ENCODE results near the gene AKAP6. TPM values are rescaled to one million over a fixed set of nuclear protein-coding genes. Genes with fewer than 3 reads are reported as not detected.

The AKAP6 gene
- total RNA-seq, 1 donor from 2014 or later: 0.29 TPM

- no peak for DNase-seq (ENCODE audit: extremely low read depth, low read depth, low spot score)
These were observed 398.7 kb downstream of the AKAP6 start for GRCh38 chr14:32727832-32728231.

GRCh38 chr14:32728526-32728925 is 399.4 kb downstream of the AKAP6 start:
- no peak for DNase-seq (ENCODE audit: extremely low read depth, low read depth, low spot score)

GRCh38 chr14:32728976-32729375 is 399.9 kb downstream of the AKAP6 start:
- no peak for DNase-seq (ENCODE audit: extremely low read depth, low read depth, low spot score)

GRCh38 chr14:32731249-32731648 is 402.2 kb downstream of the AKAP6 start:
- DNase-seq (ENCODE audit: extremely low read depth, low read depth, low spot score): no peak

DNA sequence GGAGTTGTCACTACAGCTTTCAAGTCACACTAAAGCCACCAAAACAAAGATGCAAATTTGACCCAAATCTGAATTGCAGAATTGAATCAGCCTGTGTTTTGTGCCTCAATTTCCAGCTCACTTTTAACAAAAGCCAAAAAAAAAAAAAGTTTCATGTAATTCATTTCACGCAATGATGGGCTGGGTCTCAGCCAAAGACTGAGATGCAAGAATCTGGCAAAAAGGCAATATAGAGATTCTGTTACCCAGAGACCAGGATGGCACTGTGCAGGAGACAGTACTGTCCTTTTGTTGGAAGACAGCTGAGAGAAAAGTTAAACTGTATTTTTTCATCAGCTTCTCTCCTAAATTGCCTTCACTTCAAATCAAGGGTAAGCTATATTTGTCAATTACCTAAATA is 403.9 kb downstream of the AKAP6 start:
- no peak for DNase-seq (ENCODE audit: extremely low read depth, low read depth, low spot score)

DNA sequence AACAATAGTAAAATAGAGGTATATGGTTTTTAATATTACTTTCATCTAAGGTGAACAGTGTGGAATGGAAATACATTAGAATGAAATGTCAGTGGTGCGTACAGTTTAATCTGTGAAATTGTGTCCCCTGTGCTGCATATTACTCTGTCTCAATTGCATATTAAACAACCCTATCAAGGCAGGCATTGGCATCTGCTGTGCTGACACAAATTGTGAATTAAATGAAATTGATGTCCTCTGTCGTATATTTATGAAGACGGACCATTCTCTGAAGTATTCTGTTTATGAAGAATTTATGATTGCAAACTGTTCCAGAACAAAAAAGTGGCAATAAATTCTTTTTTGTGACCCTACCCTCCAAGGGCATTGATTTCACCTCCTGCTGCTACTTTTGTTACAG is 405.2 kb downstream of the AKAP6 start:
- no peak for DNase-seq (ENCODE audit: extremely low read depth, low read depth, low spot score)

- no peak for DNase-seq (ENCODE audit: extremely low read depth, low read depth, low spot score)
These were observed 408.5 kb downstream of the AKAP6 start for GRCh38 chr14:32737621-32738020.

DNA sequence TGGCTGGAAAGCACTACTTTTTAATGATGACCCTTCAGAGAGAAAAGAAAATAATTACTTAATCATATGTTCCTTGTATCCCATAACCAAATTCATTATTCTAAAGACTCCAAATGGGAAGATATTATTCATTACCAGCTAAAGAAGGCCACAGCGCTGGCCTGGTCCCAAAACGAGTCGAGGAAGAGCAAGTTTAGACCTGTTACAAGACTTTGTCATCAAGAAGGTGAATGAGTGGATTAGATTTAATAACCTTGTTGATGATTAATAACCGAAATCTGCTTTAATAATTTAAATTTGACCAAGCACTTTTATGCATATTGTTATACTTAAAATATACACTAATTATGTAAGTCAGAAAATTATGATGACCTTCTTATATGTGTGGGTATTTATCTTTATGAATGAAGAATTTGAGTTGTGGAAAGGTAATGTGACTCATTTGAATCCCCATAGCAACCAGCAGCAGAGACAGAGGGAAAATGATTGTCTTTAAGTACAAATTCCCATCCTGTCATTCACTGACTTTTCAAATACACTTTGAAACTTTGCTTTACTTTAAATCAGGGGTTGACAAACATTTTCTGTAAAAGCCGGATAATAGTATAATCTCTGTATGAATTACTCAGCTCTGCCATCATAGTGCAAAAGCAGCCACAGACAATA is 409.2 kb downstream of the AKAP6 start:
- no peak for DNase-seq (ENCODE audit: extremely low read depth, low read depth, low spot score)

- no peak for DNase-seq (ENCODE audit: extremely low read depth, low read depth, low spot score)
These were observed 415.8 kb downstream of the AKAP6 start for GRCh38 chr14:32744811-32745445.

DNA sequence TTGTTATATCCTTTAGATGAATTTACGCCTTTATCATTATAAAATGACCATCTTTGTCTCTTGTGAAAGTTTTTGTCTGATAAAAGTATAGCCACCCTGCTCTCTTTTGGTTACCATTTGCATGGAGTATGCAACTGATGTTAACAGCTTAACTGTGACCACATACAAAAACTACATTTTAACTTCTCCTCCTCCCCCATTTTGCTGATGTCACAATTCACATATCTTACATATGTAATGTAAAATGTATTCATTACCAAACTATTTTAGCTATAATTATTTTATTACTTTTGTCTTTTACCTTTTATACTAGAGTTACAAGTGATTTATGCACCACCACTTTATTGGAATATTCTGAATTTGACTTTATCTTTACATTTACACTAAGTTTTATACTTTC is 425.1 kb downstream of the AKAP6 start:
- no peak for DNase-seq (ENCODE audit: extremely low read depth, low read depth, low spot score)

DNA sequence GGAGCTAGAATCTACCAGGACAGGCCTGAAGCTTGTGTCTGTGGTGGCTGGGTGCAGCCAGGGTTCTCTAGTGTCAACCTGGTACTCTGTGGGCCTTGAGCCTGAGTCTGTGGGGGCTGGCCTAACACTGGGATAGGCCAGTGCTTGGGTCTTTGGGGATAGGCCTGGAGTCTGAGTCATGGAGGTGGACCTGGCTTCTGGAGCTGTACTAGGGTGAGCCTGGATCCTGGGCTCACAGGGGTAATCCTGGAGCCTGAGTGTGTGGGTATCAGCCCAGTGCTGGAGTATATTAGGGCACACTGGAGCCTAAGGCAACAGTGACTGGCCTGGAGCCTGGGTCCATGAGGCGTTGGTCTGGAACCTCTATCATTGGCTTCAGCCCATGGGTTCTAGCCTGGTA is 427.1 kb downstream of the AKAP6 start:
- DNase-seq (ENCODE audit: extremely low read depth, low read depth, low spot score): no peak

- no peak for DNase-seq (ENCODE audit: extremely low read depth, low read depth, low spot score)
These were observed 427.7 kb downstream of the AKAP6 start for GRCh38 chr14:32756775-32757174.

- DNase-seq (ENCODE audit: extremely low read depth, low read depth, low spot score): no peak
These were observed 428.5 kb downstream of the AKAP6 start for GRCh38 chr14:32757568-32757967.

- DNase-seq (ENCODE audit: extremely low read depth, low read depth, low spot score): no peak
These were observed 432.4 kb downstream of the AKAP6 start for GRCh38 chr14:32761381-32761968.

- DNase-seq (ENCODE audit: extremely low read depth, low read depth, low spot score): no peak
These were observed 433.8 kb downstream of the AKAP6 start for GRCh38 chr14:32762886-32763285.

GRCh38 chr14:32763673-32764072 is 434.6 kb downstream of the AKAP6 start:
- no peak for DNase-seq (ENCODE audit: extremely low read depth, low read depth, low spot score)

- no peak for DNase-seq (ENCODE audit: extremely low read depth, low read depth, low spot score)
These were observed 435.0 kb downstream of the AKAP6 start for GRCh38 chr14:32764131-32764530.

GRCh38 chr14:32770422-32770821 is 441.3 kb downstream of the AKAP6 start:
- DNase-seq (ENCODE audit: extremely low read depth, low read depth, low spot score): no peak

DNA sequence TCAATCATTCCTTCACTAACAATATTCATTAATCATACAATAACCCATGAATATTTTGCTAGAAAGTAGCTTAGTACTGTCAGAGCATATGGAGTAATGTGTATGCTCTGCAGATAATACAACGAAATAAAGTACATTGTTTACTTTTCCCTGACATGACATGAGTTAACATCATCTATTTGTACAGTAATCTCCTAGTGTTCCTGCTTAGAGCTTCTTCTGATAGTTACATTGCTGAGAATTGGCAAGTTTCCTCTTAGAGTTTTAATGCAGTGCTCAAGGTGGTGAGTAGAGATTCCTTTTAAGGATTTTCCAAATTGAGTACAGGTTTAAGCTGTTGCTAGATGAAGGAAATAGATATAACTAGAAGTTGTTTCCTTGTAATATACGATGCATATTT is 445.1 kb downstream of the AKAP6 start:
- no peak for DNase-seq (ENCODE audit: extremely low read depth, low read depth, low spot score)

DNA sequence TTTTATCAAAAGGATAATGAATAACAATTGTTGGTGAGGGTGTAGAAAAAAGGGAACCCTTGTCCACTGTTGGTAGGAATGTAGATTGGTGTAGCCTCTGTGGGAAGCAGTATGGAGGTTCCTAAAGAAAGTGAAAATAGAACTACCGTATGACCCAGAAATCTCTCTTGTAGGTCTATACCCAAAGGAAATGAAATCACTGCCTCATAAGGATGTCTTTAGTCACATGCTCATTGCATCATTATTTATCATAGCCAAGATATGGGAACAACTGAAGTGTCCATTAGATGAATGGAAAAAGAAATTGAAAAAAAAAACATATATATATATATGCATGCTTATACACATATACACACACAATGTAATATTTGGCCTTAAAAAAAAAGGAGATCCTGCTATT is 450.7 kb downstream of the AKAP6 start:
- no peak for DNase-seq (ENCODE audit: extremely low read depth, low read depth, low spot score)

DNA sequence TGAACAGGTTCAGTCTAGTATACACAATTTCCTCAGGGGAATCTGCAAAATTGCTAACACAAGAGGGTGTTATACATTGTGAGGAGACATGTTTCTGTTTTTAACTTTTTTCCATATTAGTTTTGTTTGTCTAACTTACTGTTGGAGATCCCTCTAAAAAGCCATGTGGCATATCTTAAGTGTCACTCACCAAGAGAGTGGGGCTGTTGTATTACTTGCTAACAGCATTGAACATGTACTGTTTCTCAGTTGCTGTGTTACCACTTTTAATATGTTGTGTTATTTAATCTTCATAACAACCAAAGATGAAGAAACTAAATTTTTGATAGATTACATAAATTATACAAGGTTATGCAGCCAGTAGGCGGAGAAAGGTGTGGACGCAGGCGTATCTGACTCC is 455.3 kb downstream of the AKAP6 start:
- DNase-seq (ENCODE audit: extremely low read depth, low read depth, low spot score): no peak

DNA sequence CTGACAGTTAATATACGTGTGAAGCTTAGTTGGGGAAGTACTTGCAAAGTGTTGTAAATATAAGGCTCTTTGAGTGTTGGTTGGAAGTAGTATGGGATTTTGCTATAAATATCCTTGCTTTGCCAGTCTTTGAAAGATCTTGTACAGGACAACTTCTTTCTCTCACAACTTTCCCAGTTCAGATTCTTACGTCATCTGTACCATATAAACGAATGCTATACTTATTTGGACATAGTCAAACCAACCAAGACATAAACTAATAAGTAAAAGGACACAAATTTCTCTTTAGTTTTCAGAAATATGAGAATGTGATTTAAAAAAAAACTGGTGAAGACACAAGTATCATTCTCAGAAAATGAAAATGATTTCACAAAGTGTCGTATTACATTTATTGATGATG is 456.5 kb downstream of the AKAP6 start:
- no peak for DNase-seq (ENCODE audit: extremely low read depth, low read depth, low spot score)

Measured in glomerular endothelial cell (primary cell).